ENCODE results near the gene SPATA31D1.
"Not testable (repeated sequence)": the region's sequence is repeated elsewhere in the genome, so short reads cannot be mapped to it uniquely, and the experiment has no call there.

SPATA31D1 gene

GRCh38 chr9:81988472-81988871 lies at the start of gene SPATA31D1:
Gene SPATA31D1, plus strand, starts transcription at chr9:81988772. Its CDS starts 47 bp downstream, at chr9:81988819.
- DNase-seq (ENCODE audit: low read depth), result not testable (repeated sequence)

- not testable (repeated sequence) for DNase-seq (ENCODE audit: low read depth)
These were observed 45.2 kb upstream of the SPATA31D1 start, which contains the start of gene SPATA31D3 for GRCh38 chr9:81943393-81943792. Gene SPATA31D3, plus strand, starts transcription at chr9:81943500. Its CDS starts 86 bp downstream, at chr9:81943586.

DNA sequence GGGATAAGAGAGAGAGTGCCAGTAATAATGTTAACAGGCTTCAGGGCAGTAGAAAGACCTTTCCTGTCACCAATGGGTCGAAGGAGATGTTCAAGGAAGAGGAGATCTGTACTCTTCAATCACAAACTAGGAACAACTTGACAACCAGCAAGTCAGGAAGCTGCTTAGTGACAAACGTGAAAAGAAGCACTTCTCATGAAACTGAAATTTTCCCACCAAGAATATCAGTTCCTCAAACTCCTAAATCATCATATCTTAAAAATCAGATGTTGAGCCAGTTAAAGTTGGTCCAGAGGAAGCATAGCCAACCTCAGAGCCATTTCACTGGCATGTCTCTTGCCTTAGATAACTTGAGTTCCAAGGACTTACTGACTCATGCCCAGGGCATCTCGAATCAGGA lies 39.9 kb upstream of the SPATA31D1 start:
- not testable (repeated sequence) for DNase-seq (ENCODE audit: low read depth)

DNA sequence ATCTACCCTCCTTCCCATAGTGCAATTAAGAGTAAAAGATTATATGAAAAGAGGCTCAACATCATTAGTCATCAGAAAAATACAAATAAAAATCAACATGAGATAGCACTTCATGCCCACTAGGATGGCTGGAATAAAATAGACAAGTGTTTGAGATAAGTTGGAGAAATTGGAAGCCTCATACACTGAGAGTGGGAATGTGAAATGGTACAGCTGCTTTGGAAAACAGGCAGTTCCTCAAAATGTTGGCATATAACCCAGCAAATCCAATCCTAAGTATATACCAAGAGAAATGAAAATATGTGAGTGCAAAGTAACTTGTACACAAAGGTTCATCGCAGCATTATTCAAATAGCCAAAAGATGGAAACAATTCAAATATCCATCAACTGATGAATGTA lies 35.5 kb upstream of the SPATA31D1 start:
- DNase-seq (ENCODE audit: low read depth), result no peak

DNA sequence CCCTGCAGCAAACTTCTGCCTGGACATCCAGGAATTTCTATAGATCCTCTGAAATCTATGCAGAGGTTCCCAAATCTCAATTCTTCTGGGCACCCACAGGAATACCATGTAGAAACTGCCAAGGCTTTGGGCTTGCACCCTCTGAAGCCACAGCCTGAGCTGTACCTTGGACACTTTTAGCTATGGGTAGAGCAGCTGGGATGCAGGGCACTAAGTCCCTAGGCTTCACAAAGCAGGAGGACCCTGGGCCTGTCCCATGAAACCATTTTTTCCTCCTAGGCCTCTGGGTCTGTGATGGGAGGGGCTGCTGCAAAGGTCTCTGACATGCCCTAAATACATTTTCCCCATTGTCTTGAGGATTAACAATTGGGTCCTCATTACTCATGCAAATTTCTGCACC lies 32.9 kb upstream of the SPATA31D1 start:
- no peak for DNase-seq (ENCODE audit: low read depth)

- no peak for DNase-seq (ENCODE audit: low read depth)
These were observed 24.1 kb upstream of the SPATA31D1 start for GRCh38 chr9:81964218-81965171.

DNA sequence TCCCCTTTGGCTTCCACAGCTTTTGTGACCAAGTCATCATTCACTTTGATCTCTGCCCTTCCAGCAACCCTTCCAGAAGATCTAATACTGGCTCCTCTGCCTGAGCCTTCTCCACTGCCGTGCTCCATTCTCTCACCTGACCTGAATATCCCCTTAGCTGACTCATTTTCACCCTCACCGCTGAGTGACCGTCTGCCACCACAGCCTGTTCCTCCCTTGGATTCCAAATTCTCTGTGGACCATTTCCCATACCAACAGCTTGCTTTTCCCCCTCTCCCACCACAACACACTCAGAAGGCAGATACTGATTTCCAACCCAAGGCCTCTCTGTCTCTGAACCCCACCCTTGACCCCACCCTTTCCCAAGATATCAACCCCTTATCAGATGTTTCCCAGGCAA lies 20.5 kb upstream of the SPATA31D1 start:
- DNase-seq (ENCODE audit: low read depth), result no peak

DNA sequence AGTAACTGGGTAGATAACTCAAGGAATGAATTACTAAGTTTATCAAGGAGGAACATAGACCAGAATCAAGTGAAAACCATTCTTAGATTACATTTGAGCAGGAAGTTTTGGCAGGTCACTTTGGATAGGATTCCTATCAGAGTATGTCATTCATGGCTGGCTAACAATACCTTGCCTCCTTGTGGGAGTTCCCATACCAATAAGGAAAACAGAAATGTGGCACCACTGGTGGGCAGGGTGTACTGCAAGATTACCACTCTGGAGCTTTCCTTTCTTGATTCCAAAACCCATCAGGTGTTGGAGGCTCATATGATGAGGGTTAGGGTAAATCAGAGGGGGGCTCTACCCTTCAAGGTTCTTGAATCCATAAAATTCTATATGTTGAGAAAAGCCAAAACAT lies 18.6 kb upstream of the SPATA31D1 start:
- DNase-seq (ENCODE audit: low read depth), result no peak

GRCh38 chr9:81971727-81972126 lies 16.8 kb upstream of the SPATA31D1 start:
- no peak for DNase-seq (ENCODE audit: low read depth)

DNA sequence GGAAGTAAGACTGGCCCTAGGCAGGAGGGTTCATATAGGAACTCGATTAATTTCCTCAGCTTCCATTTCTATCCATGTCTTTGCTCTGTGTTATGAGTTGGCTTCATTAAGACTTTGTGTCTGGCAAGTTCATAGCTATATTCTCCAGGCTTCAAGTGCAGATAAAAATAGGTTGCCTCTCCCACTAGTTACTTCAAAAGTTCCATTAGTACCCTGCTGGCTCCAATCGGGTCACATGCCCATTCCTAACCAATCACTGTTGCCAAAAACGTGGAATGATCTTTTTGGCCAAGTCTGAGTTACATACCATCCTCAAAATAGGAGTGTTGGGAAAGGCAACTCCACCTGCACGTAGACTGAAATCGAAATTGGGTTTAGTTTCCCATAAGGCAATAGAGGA lies 13.8 kb upstream of the SPATA31D1 start:
- DNase-seq (ENCODE audit: low read depth), result no peak

DNA sequence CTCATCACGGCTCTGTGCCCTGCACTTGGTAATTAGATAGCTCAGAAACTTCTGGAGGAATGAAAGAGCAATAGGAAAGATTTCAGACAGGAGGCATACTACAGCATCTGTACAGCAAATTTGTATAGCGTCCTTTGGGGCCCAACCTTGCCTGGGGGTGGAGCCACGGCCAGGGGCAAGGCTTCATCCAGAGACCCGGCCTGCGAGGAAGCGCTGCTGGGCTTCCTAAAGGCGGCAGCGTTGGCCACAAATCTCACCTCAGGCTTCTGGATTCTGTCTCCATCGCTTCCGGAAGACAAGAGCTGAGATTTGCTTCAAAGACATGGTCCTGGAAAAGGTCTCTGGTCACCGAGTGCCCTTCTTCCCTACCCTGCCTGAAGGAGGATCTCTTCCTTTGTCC lies 12.2 kb upstream of the SPATA31D1 start:
- DNase-seq (ENCODE audit: low read depth), result no peak

DNA sequence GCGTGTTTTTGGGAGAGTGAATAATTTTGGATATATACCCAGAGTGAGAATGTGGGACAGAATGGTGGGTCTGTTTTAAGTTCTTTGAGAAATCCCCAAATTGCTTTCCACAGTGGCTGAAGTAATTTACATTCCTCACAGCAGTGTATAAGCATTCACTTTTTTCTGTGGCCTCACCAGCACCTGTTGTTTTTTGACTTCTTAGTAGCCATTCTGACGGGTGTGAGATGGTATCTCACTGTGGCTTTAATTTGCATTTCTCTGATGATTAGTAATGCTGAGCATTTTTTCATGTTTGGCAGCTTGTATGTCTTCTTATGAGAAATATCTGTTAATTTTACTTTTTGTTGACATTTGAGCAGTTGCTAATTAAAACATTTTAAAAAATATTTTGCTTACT lies 9.4 kb upstream of the SPATA31D1 start:
- no peak for DNase-seq (ENCODE audit: low read depth)

GRCh38 chr9:81980568-81980967 lies 8.0 kb upstream of the SPATA31D1 start:
- DNase-seq (ENCODE audit: low read depth), result no peak

GRCh38 chr9:81981883-81982282 lies 6.7 kb upstream of the SPATA31D1 start:
- DNase-seq (ENCODE audit: low read depth), result no peak

DNA sequence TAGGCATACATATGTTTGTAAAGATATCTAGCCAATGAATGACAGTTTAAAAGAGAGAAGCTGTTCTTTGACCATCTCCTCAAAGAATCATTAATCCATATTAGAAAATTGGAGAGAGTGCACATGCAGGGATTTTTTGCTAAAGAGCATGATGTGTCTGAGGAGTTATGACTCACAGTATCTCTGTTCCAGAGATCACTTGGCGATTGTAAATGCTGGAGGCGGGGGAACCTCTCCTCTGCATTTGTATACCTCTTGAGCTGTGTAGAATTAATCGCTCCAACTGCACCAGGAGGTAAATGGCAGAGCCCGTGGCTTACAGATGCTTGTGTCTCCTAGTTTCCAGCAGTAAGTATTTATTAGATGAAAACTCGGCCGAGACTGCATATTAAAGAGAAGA lies 3.6 kb upstream of the SPATA31D1 start:
- no peak for DNase-seq (ENCODE audit: low read depth)

DNA sequence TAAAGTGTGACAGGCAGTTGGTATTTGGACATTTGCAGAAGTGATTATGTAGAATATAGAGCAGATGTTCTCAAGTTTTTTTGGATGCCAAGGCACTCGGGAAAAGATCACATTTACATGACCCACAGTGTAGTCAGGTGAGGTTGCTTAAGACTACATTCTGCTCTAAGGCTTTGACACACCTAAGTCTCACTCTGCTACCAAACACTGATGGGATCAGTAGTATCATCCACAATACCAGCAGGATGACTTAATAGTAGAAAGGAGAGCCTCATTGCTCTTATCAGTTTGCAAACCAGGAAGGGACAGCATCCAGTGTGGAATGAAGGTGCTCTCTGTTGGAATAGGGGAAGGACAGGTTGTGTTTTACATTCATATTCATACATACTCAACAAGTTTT lies 2.5 kb upstream of the SPATA31D1 start:
- DNase-seq (ENCODE audit: low read depth), result no peak

DNA sequence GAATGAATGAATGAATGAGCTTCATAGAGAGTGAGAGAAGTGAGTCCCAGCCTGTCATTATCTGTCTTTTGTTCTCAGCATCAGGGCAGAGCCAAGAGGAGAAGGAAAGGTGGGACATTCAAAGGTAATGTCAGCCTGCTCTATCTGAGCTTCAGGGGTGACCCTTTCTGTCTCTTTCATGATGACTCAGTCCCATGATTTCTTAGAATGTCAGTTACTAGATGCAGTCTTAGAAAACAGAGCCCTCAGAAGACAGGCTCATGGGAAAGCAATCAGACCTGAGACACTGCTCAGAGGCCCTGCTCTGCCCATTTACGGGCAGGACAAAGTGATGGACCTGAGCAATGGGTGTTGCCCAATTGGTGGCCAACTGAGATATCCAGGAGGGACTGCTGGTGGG lies 1.1 kb downstream of the SPATA31D1 start:
- DNase-seq (ENCODE audit: low read depth), result no peak

GRCh38 chr9:81993656-81994055 lies 5.1 kb downstream of the SPATA31D1 start:
- DNase-seq (ENCODE audit: low read depth), result no peak

DNA sequence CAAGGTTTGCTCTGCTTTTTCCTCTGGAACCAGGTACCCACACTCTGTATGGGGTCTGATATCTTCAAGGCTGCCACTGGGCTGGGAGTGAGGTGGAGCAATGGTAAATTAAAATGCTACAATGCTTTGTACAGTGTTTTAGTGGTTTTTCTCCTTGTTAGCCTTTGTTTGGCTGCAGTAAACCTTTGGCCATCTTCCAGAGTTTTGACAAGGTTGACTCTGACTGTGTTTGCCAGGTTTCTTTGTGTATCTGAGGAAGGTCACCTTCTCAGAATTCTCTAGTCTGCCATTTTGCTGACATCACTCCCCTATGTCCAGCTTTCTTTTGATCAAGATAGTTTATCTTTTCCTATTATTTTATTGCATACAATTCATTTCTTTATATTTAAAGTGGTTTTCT lies 11.2 kb downstream of the SPATA31D1 start:
- no peak for DNase-seq (ENCODE audit: low read depth)

GRCh38 chr9:82010711-82011110 lies 22.1 kb downstream of the SPATA31D1 start:
- no peak for DNase-seq (ENCODE audit: low read depth)

GRCh38 chr9:82011133-82011532 lies 22.6 kb downstream of the SPATA31D1 start:
- no peak for DNase-seq (ENCODE audit: low read depth)

GRCh38 chr9:82012276-82012675 lies 23.7 kb downstream of the SPATA31D1 start:
- DNase-seq (ENCODE audit: low read depth), result no peak

- no peak for DNase-seq (ENCODE audit: low read depth)
These were observed 31.8 kb downstream of the SPATA31D1 start for GRCh38 chr9:82020331-82020730.

DNA sequence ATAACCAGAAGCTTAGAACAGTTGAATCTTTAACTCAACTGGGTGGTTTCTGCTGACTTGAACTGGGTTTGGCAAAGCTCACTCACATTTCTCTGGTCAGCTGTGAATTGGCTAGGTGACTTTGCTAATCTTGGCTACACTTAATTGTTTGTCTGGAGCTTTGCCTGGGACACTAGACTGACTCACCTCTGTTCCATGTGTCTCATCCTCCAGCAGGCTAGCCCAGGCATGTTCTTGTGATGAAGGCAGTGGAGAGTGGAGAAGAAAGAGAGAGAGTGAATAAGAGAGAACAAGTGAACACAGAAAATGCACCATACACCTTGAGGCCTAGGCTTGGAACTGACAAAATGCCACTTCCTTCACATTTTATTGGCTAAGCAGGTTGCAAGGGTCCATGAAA lies 32.6 kb downstream of the SPATA31D1 start:
- DNase-seq (ENCODE audit: low read depth), result no peak

All from activated T-cell treated with anti-CD3 and anti-CD28 coated beads for 48 hours (primary cell).